NT2/D1 (cell line): ENCODE results near the gene CEACAM16.

Experiments
- DNase-seq: peaks from one replicate; pipeline ENCODE4 v3.0.0-alpha.2; 2011; ENCODE audit warnings: low read depth, low spot score
- H3K27me3 ChIP-seq: 2 replicates; pipeline ENCODE4 v1.6.0; 2011; ENCODE audit warnings: mild to moderate bottlenecking; ENCODE audit not compliant: insufficient read length, insufficient read depth
- H3K36me3 ChIP-seq: 2 replicates; pipeline ENCODE4 v1.6.1; 2011; ENCODE audit warnings: mild to moderate bottlenecking, low read length, mixed read lengths; ENCODE audit not compliant: insufficient read depth, insufficient read length
- H3K4me1 ChIP-seq: 2 replicates; pipeline ENCODE4 v1.5.1; 2011; ENCODE audit not compliant: insufficient read depth, insufficient read length
- H3K4me3 ChIP-seq: 2 replicates; pipeline ENCODE4 v1.5.1; 2011; ENCODE audit warnings: low read depth; ENCODE audit not compliant: insufficient read length
- H3K9ac ChIP-seq: 2 replicates; pipeline ENCODE4 v1.6.0; 2011; ENCODE audit warnings: low read depth; ENCODE audit not compliant: insufficient read length
- H3K9me3 ChIP-seq: 2 replicates; pipeline ENCODE4 v1.5.1; 2011; ENCODE audit warnings: mild to moderate bottlenecking, low read length; ENCODE audit not compliant: insufficient read depth
- SUZ12 ChIP-seq: IDR thresholded peaks from 2 replicates; pipeline ENCODE4 v1.6.1; 2011; ENCODE audit not compliant: insufficient read length, insufficient read depth; ENCODE audit errors: extremely low read depth
- YY1 ChIP-seq: IDR thresholded peaks from 2 replicates; pipeline ENCODE4 v1.6.1; 2011; ENCODE audit not compliant: insufficient read length, insufficient read depth
- ZNF274 ChIP-seq: IDR thresholded peaks from 2 replicates; pipeline ENCODE4 v1.6.1; 2011; ENCODE audit warnings: mild to moderate bottlenecking, low read depth, low read length

The CEACAM16 gene

GRCh38 chr19:44749292-44749691 lies 50.3 kb downstream of the CEACAM16 start:
- H3K27me3 ChIP-seq, result peaks cover 39% of the 10 kb centered on the region
- peak overlapping the region; percentile 70 for H3K9ac ChIP-seq
- TF ChIP-seq SUZ12, result no peak
- no peak for TF ChIP-seq ZNF274
- no peak for TF ChIP-seq YY1
- H3K9me3 ChIP-seq, result no peaks in the 10 kb centered on the region
- DNase-seq, result no peak
- peaks cover 7% of the 10 kb centered on the region for H3K36me3 ChIP-seq
- peaks cover 3% of the 10 kb centered on the region for H3K4me1 ChIP-seq
- peak overlapping the region; percentile 36 for H3K4me3 ChIP-seq

GRCh38 chr19:44749994-44750393 lies 51.0 kb downstream of the CEACAM16 start:
- Histone ChIP-seq H3K9ac (no peak overlapping the region), H3K27me3 (peaks cover 44% of the 10 kb centered on the region), H3K4me3 (no peak overlapping the region), H3K36me3 (peaks cover 7% of the 10 kb centered on the region), H3K9me3 (no peaks in the 10 kb centered on the region), H3K4me1 (peaks cover 7% of the 10 kb centered on the region)
- no peak for DNase-seq
- TF ChIP-seq ZNF274, result no peak
- TF ChIP-seq YY1, result no peak
- TF ChIP-seq SUZ12, result no peak

GRCh38 chr19:44752123-44752815 lies 53.3 kb downstream of the CEACAM16 start:
- Histone ChIP-seq H3K36me3 (peaks cover 7% of the 10 kb centered on the region), H3K27me3 (peaks cover 48% of the 10 kb centered on the region), H3K4me1 (peaks cover 14% of the 10 kb centered on the region), H3K9ac (no peak overlapping the region), H3K4me3 (no peak overlapping the region), H3K9me3 (no peaks in the 10 kb centered on the region)
- TF ChIP-seq ZNF274 (no peak), SUZ12 (no peak), YY1 (no peak)
- DNase-seq, result no peak

- peaks cover 17% of the 10 kb centered on the region for H3K4me1 ChIP-seq
- TF ChIP-seq ZNF274 (no peak), SUZ12 (no peak), YY1 (no peak)
- H3K36me3 ChIP-seq, result peaks cover 7% of the 10 kb centered on the region
- no peaks in the 10 kb centered on the region for H3K9me3 ChIP-seq
- DNase-seq, result peak; percentile 28
- H3K4me3 ChIP-seq, result no peak overlapping the region
- peaks cover 48% of the 10 kb centered on the region for H3K27me3 ChIP-seq
- H3K9ac ChIP-seq, result no peak overlapping the region
These were observed 54.1 kb downstream of the CEACAM16 start for GRCh38 chr19:44752816-44753625.

- peak overlapping the region; percentile 72 for H3K9ac ChIP-seq
- H3K9me3 ChIP-seq, result no peaks in the 10 kb centered on the region
- no peak for DNase-seq
- H3K4me3 ChIP-seq, result peak overlapping the region; percentile 38
- peaks cover 7% of the 10 kb centered on the region for H3K36me3 ChIP-seq
- peaks cover 48% of the 10 kb centered on the region for H3K27me3 ChIP-seq
- no peak for TF ChIP-seq SUZ12
- TF ChIP-seq YY1, result no peak
- no peak for TF ChIP-seq ZNF274
- H3K4me1 ChIP-seq, result peaks cover 20% of the 10 kb centered on the region
These were observed 54.6 kb downstream of the CEACAM16 start for GRCh38 chr19:44753626-44753931.

GRCh38 chr19:44753932-44754749 lies 55.2 kb downstream of the CEACAM16 start:
- DNase-seq, result no peak
- H3K9ac ChIP-seq, result peak overlapping the region; percentile 72
- H3K9me3 ChIP-seq, result no peaks in the 10 kb centered on the region
- H3K27me3 ChIP-seq, result peaks cover 45% of the 10 kb centered on the region
- peaks cover 7% of the 10 kb centered on the region for H3K36me3 ChIP-seq
- H3K4me3 ChIP-seq, result peak overlapping the region; percentile 38
- peaks cover 20% of the 10 kb centered on the region for H3K4me1 ChIP-seq
- TF ChIP-seq SUZ12, result no peak
- TF ChIP-seq ZNF274, result no peak
- no peak for TF ChIP-seq YY1
